WTC11 (cell line): Measurements from ENCODE around the gene SRP14.

Experiments used
- CTCF ChIP-seq: fragments of 200-600 bp; IDR thresholded peaks from 2 replicates; pipeline ENCODE4 v1.8.0; 2022; ENCODE audit warnings: antibody characterized with exemption
- ESRRA ChIP-seq: sonication (generic); formaldehyde crosslinking; IDR thresholded peaks from 2 replicates; pipeline ENCODE4 v1.8.1; 2022; ENCODE audit warnings: mild to moderate bottlenecking, missing genetic modification reagents, borderline replicate concordance
- IRF2 ChIP-seq: sonication (generic); formaldehyde crosslinking; IDR thresholded peaks from 2 replicates; pipeline ENCODE4 v1.8.0; 2022; ENCODE audit warnings: low read depth, missing genetic modification reagents, borderline replicate concordance
- JUN ChIP-seq: sonication (generic); formaldehyde crosslinking; IDR thresholded peaks from 2 replicates; pipeline ENCODE4 v1.8.0; 2023; ENCODE audit warnings: mild to moderate bottlenecking, missing genetic modification reagents
- ZNF317 ChIP-seq: sonication (generic); formaldehyde crosslinking; IDR thresholded peaks from 2 replicates; pipeline ENCODE4 v1.8.1; 2023; ENCODE audit warnings: low read depth, mild to moderate bottlenecking, moderate library complexity, missing genetic modification reagents, borderline replicate concordance
- TF ChIP-seq, protein P1 (sequence below): sonication (generic); formaldehyde crosslinking; IDR thresholded peaks from 2 replicates; pipeline ENCODE4 v1.8.1; 2023; ENCODE audit warnings: mild to moderate bottlenecking, missing genetic modification reagents, moderate library complexity
- TF ChIP-seq, protein P2 (sequence below): sonication (generic); formaldehyde crosslinking; IDR thresholded peaks from 2 replicates; pipeline ENCODE4 v1.8.1; 2022; ENCODE audit warnings: mild to moderate bottlenecking, moderate library complexity, missing genetic modification reagents
- TF ChIP-seq, protein P3 (sequence below): sonication (generic); formaldehyde crosslinking; IDR thresholded peaks from 2 replicates; pipeline ENCODE4 v1.8.0; 2023; ENCODE audit warnings: missing genetic modification reagents, mild to moderate bottlenecking, borderline replicate concordance
- TF ChIP-seq, protein P4 (sequence below): sonication (generic); formaldehyde crosslinking; conservative IDR thresholded peaks from 2 replicates; pipeline ENCODE4 v1.8.1; 2023; ENCODE audit warnings: mild to moderate bottlenecking, low read depth, missing genetic modification reagents, moderate library complexity

GRCh38 chr15:40053079-40053830, 14.3 kb upstream of the SRP14 start:
- TF ChIP-seq, protein P1, sequence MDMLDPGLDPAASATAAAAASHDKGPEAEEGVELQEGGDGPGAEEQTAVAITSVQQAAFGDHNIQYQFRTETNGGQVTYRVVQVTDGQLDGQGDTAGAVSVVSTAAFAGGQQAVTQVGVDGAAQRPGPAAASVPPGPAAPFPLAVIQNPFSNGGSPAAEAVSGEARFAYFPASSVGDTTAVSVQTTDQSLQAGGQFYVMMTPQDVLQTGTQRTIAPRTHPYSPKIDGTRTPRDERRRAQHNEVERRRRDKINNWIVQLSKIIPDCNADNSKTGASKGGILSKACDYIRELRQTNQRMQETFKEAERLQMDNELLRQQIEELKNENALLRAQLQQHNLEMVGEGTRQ: no peak
- TF ChIP-seq, protein P2, sequence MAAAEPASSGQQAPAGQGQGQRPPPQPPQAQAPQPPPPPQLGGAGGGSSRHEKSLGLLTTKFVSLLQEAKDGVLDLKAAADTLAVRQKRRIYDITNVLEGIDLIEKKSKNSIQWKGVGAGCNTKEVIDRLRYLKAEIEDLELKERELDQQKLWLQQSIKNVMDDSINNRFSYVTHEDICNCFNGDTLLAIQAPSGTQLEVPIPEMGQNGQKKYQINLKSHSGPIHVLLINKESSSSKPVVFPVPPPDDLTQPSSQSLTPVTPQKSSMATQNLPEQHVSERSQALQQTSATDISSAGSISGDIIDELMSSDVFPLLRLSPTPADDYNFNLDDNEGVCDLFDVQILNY (CRISPR knock-in tag): no peak
- TF ChIP-seq, protein P3, sequence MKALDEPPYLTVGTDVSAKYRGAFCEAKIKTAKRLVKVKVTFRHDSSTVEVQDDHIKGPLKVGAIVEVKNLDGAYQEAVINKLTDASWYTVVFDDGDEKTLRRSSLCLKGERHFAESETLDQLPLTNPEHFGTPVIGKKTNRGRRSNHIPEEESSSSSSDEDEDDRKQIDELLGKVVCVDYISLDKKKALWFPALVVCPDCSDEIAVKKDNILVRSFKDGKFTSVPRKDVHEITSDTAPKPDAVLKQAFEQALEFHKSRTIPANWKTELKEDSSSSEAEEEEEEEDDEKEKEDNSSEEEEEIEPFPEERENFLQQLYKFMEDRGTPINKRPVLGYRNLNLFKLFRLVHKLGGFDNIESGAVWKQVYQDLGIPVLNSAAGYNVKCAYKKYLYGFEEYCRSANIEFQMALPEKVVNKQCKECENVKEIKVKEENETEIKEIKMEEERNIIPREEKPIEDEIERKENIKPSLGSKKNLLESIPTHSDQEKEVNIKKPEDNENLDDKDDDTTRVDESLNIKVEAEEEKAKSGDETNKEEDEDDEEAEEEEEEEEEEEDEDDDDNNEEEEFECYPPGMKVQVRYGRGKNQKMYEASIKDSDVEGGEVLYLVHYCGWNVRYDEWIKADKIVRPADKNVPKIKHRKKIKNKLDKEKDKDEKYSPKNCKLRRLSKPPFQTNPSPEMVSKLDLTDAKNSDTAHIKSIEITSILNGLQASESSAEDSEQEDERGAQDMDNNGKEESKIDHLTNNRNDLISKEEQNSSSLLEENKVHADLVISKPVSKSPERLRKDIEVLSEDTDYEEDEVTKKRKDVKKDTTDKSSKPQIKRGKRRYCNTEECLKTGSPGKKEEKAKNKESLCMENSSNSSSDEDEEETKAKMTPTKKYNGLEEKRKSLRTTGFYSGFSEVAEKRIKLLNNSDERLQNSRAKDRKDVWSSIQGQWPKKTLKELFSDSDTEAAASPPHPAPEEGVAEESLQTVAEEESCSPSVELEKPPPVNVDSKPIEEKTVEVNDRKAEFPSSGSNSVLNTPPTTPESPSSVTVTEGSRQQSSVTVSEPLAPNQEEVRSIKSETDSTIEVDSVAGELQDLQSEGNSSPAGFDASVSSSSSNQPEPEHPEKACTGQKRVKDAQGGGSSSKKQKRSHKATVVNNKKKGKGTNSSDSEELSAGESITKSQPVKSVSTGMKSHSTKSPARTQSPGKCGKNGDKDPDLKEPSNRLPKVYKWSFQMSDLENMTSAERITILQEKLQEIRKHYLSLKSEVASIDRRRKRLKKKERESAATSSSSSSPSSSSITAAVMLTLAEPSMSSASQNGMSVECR (CRISPR knock-in tag): no peak
- TF ChIP-seq CTCF (no peak), ESRRA (CRISPR knock-in tag) (no peak), IRF2 (CRISPR knock-in tag) (no peak), ZNF317 (CRISPR knock-in tag) (no peak), JUN (CRISPR knock-in tag) (no peak)
- TF ChIP-seq, protein P4, sequence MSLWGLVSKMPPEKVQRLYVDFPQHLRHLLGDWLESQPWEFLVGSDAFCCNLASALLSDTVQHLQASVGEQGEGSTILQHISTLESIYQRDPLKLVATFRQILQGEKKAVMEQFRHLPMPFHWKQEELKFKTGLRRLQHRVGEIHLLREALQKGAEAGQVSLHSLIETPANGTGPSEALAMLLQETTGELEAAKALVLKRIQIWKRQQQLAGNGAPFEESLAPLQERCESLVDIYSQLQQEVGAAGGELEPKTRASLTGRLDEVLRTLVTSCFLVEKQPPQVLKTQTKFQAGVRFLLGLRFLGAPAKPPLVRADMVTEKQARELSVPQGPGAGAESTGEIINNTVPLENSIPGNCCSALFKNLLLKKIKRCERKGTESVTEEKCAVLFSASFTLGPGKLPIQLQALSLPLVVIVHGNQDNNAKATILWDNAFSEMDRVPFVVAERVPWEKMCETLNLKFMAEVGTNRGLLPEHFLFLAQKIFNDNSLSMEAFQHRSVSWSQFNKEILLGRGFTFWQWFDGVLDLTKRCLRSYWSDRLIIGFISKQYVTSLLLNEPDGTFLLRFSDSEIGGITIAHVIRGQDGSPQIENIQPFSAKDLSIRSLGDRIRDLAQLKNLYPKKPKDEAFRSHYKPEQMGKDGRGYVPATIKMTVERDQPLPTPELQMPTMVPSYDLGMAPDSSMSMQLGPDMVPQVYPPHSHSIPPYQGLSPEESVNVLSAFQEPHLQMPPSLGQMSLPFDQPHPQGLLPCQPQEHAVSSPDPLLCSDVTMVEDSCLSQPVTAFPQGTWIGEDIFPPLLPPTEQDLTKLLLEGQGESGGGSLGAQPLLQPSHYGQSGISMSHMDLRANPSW (CRISPR knock-in tag): no peak
